ENCODE measurements around the gene GXYLT2. TPM values are rescaled to one million over a fixed set of nuclear protein-coding genes. Genes with fewer than 3 reads are reported as not detected.

Gene GXYLT2
- total RNA-seq, 4 donors from 2014 or later = 0.72 to 6.8 (median 2.3) TPM

- 87 to 95% methylated on average over 7 of the region's 7 CpGs for WGBS, 2 donors
- intact Hi-C loops (cut with DNase I; ENCODE audit: low total_unique reads) = loop anchor here (10.0 kb wide), 1 partner anchor 110 kb away; no protein-coding TSS in a partner anchor
- peak in 1 of 2 donors; percentile 26 for DNase-seq (ENCODE audit: low spot score in 2 of 2)
- TF ChIP-seq POLR2A (IDR thresholded peaks at IDR 0.05) = no peak
- TF ChIP-seq, protein P1, sequence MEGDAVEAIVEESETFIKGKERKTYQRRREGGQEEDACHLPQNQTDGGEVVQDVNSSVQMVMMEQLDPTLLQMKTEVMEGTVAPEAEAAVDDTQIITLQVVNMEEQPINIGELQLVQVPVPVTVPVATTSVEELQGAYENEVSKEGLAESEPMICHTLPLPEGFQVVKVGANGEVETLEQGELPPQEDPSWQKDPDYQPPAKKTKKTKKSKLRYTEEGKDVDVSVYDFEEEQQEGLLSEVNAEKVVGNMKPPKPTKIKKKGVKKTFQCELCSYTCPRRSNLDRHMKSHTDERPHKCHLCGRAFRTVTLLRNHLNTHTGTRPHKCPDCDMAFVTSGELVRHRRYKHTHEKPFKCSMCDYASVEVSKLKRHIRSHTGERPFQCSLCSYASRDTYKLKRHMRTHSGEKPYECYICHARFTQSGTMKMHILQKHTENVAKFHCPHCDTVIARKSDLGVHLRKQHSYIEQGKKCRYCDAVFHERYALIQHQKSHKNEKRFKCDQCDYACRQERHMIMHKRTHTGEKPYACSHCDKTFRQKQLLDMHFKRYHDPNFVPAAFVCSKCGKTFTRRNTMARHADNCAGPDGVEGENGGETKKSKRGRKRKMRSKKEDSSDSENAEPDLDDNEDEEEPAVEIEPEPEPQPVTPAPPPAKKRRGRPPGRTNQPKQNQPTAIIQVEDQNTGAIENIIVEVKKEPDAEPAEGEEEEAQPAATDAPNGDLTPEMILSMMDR (IDR thresholded peaks at IDR 0.05) = no peak
- no peak overlapping the region for H3K4me3 ChIP-seq (ENCODE audit: low read depth, poor library complexity, severe bottlenecking)
These were observed 56.9 kb downstream of the GXYLT2 start for GRCh38 chr3:72944696-72945095.

- no peak overlapping the region for H3K4me3 ChIP-seq (ENCODE audit: low read depth, poor library complexity, severe bottlenecking)
- no peak for DNase-seq (ENCODE audit: low spot score in 2 of 2)
- intact Hi-C loops (cut with DNase I; ENCODE audit: low total_unique reads) = loop anchor here (10.0 kb wide), 1 partner anchor 107 kb away; no protein-coding TSS in a partner anchor
- WGBS, 2 donors = 88 to 91% methylated on average over 8 of the region's 8 CpGs
- TF ChIP-seq, protein P1 (IDR thresholded peaks at IDR 0.05) = no peak
- TF ChIP-seq POLR2A (IDR thresholded peaks at IDR 0.05) = no peak
These were observed 60.1 kb downstream of the GXYLT2 start for GRCh38 chr3:72947715-72948490.

GRCh38 chr3:72949016-72949415 is 61.2 kb downstream of the GXYLT2 start:
- peak in 1 of 2 donors; percentile 45 for DNase-seq (ENCODE audit: low spot score in 2 of 2)
- intact Hi-C loops (cut with DNase I; ENCODE audit: low total_unique reads) = loop anchor here (10.0 kb wide), 1 partner anchor 106 kb away; no protein-coding TSS in a partner anchor
- H3K4me3 ChIP-seq (ENCODE audit: low read depth, poor library complexity, severe bottlenecking) = no peak overlapping the region
- WGBS, 2 donors = 90 to 92% methylated on average over 4 of the region's 4 CpGs
- TF ChIP-seq POLR2A (IDR thresholded peaks at IDR 0.05) = no peak
- TF ChIP-seq, protein P1 (IDR thresholded peaks at IDR 0.05) = no peak

DNA sequence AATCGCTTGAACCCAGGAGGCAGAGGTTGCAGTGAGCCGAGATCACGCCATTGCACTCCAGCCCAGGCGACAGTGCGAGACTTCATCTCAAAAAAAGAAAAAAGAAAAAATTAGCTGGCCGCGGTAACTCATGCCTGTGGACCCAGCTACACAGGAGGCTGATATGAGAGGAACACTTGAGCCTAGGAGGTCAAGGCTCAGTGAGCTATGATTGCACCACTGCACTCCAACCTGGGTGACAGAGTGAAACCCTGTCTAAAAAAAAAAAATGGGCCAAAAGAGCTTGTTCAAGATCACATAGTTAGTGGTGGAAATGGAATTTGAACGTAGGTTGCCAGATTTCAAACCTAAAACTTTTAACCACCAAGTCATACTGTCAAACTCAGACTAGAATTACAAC is 62.5 kb downstream of the GXYLT2 start:
- 91 to 94% methylated on average over 8 of the region's 8 CpGs for WGBS, 2 donors
- no peak overlapping the region for H3K4me3 ChIP-seq (ENCODE audit: low read depth, poor library complexity, severe bottlenecking)
- intact Hi-C loops (cut with DNase I; ENCODE audit: low total_unique reads) = no loop called here
- TF ChIP-seq, protein P1 (IDR thresholded peaks at IDR 0.05) = no peak
- TF ChIP-seq POLR2A (IDR thresholded peaks at IDR 0.05) = no peak
- no peak for DNase-seq (ENCODE audit: low spot score in 2 of 2)

- intact Hi-C loops (cut with DNase I; ENCODE audit: low total_unique reads) = no loop called here
- DNase-seq (ENCODE audit: low spot score in 2 of 2) = peak in 1 of 2 donors; percentile 13
- WGBS, 2 donors = 57 to 62% methylated on average over 4 of the region's 4 CpGs
- TF ChIP-seq, protein P1 (IDR thresholded peaks at IDR 0.05) = no peak
- TF ChIP-seq POLR2A (IDR thresholded peaks at IDR 0.05) = no peak
- no peak overlapping the region for H3K4me3 ChIP-seq (ENCODE audit: low read depth, poor library complexity, severe bottlenecking)
These were observed 63.0 kb downstream of the GXYLT2 start for GRCh38 chr3:72950801-72951200.

All from lower leg skin (tissue), 4 donors.